Activated T-cell treated with anti-CD3 and anti-CD28 coated beads, Interleukin-2, amount 50 U/mL, for 48 hours (primary cell): Measurements from ENCODE around the gene GALNT17.
"Not testable (repeated sequence)": the region's sequence is repeated elsewhere in the genome, so short reads cannot be mapped to it uniquely, and the experiment has no call there.

Experiments used
- DNase-seq, 2 experiments: peaks; one replicate each; pipeline ENCODE4 v3.0.0-alpha.2; 2020

Gene GALNT17

GRCh38 chr7:71643031-71643430 lies 511.1 kb downstream of the GALNT17 start:
- not testable (repeated sequence) for DNase-seq

GRCh38 chr7:71645836-71646235 lies 513.9 kb downstream of the GALNT17 start:
- no peak for DNase-seq

GRCh38 chr7:71649812-71650211 lies 517.9 kb downstream of the GALNT17 start:
- no peak for DNase-seq

- DNase-seq: no peak
Measured at GRCh38 chr7:71650653-71651337, 518.9 kb downstream of the GALNT17 start.

- DNase-seq: no peak
Measured at GRCh38 chr7:71652510-71652909, 520.6 kb downstream of the GALNT17 start.

- DNase-seq: no peak
Measured at GRCh38 chr7:71657386-71657785, 525.4 kb downstream of the GALNT17 start.

GRCh38 chr7:71659622-71660021 lies 527.7 kb downstream of the GALNT17 start:
- no peak for DNase-seq

GRCh38 chr7:71661671-71662224 lies 529.8 kb downstream of the GALNT17 start:
- DNase-seq: no peak

GRCh38 chr7:71665716-71666115 lies 533.8 kb downstream of the GALNT17 start:
- DNase-seq: no peak

- no peak for DNase-seq
Measured at GRCh38 chr7:71668572-71668971, 536.6 kb downstream of the GALNT17 start.

- DNase-seq: no peak
Measured at GRCh38 chr7:71679480-71679879, 547.5 kb downstream of the GALNT17 start.

GRCh38 chr7:71682181-71682580 lies 550.2 kb downstream of the GALNT17 start:
- DNase-seq: no peak

- DNase-seq: no peak
Measured at GRCh38 chr7:71682841-71683781, 551.2 kb downstream of the GALNT17 start.

- DNase-seq: no peak
Measured at GRCh38 chr7:71687286-71687685, 555.3 kb downstream of the GALNT17 start.

- no peak for DNase-seq
Measured at GRCh38 chr7:71687831-71688599, 556.1 kb downstream of the GALNT17 start.

GRCh38 chr7:71691538-71691937 lies 559.6 kb downstream of the GALNT17 start:
- DNase-seq: no peak

- DNase-seq: no peak
Measured at GRCh38 chr7:71694665-71695064, 562.7 kb downstream of the GALNT17 start.

- DNase-seq: no peak
Measured at GRCh38 chr7:71695186-71695585, 563.2 kb downstream of the GALNT17 start.

- no peak for DNase-seq
Measured at GRCh38 chr7:71696511-71696910, 564.6 kb downstream of the GALNT17 start.

- DNase-seq: no peak
Measured at GRCh38 chr7:71697400-71697799, 565.5 kb downstream of the GALNT17 start.

- no peak for DNase-seq
Measured at GRCh38 chr7:71705217-71705616, 573.3 kb downstream of the GALNT17 start.

GRCh38 chr7:71705901-71706596 lies 574.1 kb downstream of the GALNT17 start:
- DNase-seq: no peak
